Gastroesophageal sphincter (tissue), 4 donors: ENCODE data around the gene MTG2. TPM values are rescaled to one million over a fixed set of nuclear protein-coding genes. Genes with fewer than 3 reads are reported as not detected.

Experiments
- ATAC-seq: fragments of 150-250 bp; one replicate; pipeline ENCODE4 v1.9.1; 2016; ENCODE audit warnings: mild to moderate bottlenecking, moderate library complexity
- H3K27ac ChIP-seq, 4 donors: fragments of 200-600 bp; sonication (generic) in 3 of 4; 1 replicate in 3 of 4; 2 replicates in 1 of 4; pipeline ENCODE4 v1.5.1; 2016 to 2019
- H3K27me3 ChIP-seq: fragments of 200-600 bp; sonication (generic); one replicate; pipeline ENCODE4 v1.5.1; 2019
- H3K36me3 ChIP-seq, 2 donors: fragments of 200-600 bp; sonication (generic); one replicate each; pipeline ENCODE4 v1.5.1; 2019; ENCODE audit warnings: control low read depth in 1 of 2
- H3K4me1 ChIP-seq, 3 donors: fragments of 200-600 bp; sonication (generic); 1 replicate in 2 of 3; 2 replicates in 1 of 3; pipeline ENCODE4 v1.5.1; 2016 to 2019; ENCODE audit warnings: control low read depth in 2 of 3
- H3K4me3 ChIP-seq, 2 donors: fragments of 200-600 bp; sonication (generic); one replicate each; pipeline ENCODE4 v1.5.1; 2019; ENCODE audit warnings: mild to moderate bottlenecking in 1 of 2, moderate library complexity in 1 of 2
- H3K9me3 ChIP-seq, 3 donors: fragments of 200-600 bp; sonication (generic); one replicate each; pipeline ENCODE4 v1.5.1; 2017 to 2019; ENCODE audit warnings: control low read depth in 2 of 3
- CTCF ChIP-seq, 4 experiments: fragments of 200-600 bp in 2 of 4; fragments of 450-650 bp in 2 of 4; sonication (generic) in 1 of 4; IDR thresholded peaks; one replicate each; pipeline ENCODE4 v1.5.1; 2017 to 2019; ENCODE audit warnings: antibody characterized with exemption in 4 of 4, mild to moderate bottlenecking in 2 of 4, moderate library complexity in 2 of 4
- EP300 ChIP-seq: sonication (generic); formaldehyde crosslinking; IDR thresholded peaks from one replicate; pipeline ENCODE4 v1.6.1; 2017; ENCODE audit warnings: antibody characterized with exemption, mild to moderate bottlenecking
- POLR2A ChIP-seq, 2 donors: fragments of 450-650 bp; IDR thresholded peaks; one replicate each; pipeline ENCODE4 v1.6.1; 2017; ENCODE audit warnings: antibody characterized with exemption in 2 of 2, mild to moderate bottlenecking in 2 of 2, moderate library complexity in 1 of 2
- POLR2AphosphoS5 ChIP-seq: sonication (generic); formaldehyde crosslinking; IDR thresholded peaks from one replicate; pipeline ENCODE4 v1.6.1; 2017; ENCODE audit warnings: antibody characterized with exemption
- WGBS, 2 donors: methylation state at CpG; one replicate each; pipeline ENCODE4 v1.1.5; 2018; ENCODE audit warnings: low coverage in 1 of 2; 5-methylcytosine and 5-hydroxymethylcytosine counted together
- total RNA-seq, 4 donors: library from RNA; depleted of rRNA; stranded (reverse); fragments of >200 nt; gene quantifications; one replicate each; pipeline ENCODE4 v1.1.0, GENCODE V29; 2016

Gene MTG2
- total RNA-seq, 4 donors from 2014 or later, result 23.7 to 31.3 (median 30.2) TPM

GRCh38 chr20:62197801-62198200 lies 15.0 kb downstream of the MTG2 start:
- no peak overlapping the region for H3K27ac ChIP-seq
- no peaks in the 10 kb centered on the region for H3K27me3 ChIP-seq
- peaks cover 0 to 98% of the 10 kb centered on the region in 2 donors for H3K36me3 ChIP-seq
- WGBS, 2 donors, result 86 to 93% methylated on average over 7 to 16 of the region's 18 CpGs
- TF ChIP-seq POLR2A (IDR thresholded peaks at IDR 0.05), result no peak
- H3K4me1 ChIP-seq, result no peaks in the 10 kb centered on the region
- no peak overlapping the region for H3K4me3 ChIP-seq
- no peaks in the 10 kb centered on the region for H3K9me3 ChIP-seq
- ATAC-seq, result no peak

GRCh38 chr20:62198496-62198895 lies 15.7 kb downstream of the MTG2 start:
- Histone ChIP-seq H3K36me3 (peaks cover 0 to 99% of the 10 kb centered on the region in 2 donors), H3K4me3 (no peak overlapping the region), H3K27me3 (no peaks in the 10 kb centered on the region), H3K4me1 (no peaks in the 10 kb centered on the region), H3K27ac (no peak overlapping the region), H3K9me3 (no peaks in the 10 kb centered on the region)
- no peak for ATAC-seq
- 90% methylated on average over 2 of the region's 17 CpGs; no CpG with 5 or more reads in 1 of the 2 donors for WGBS, 2 donors
- TF ChIP-seq POLR2A (IDR thresholded peaks at IDR 0.05), result no peak
- no peak for TF ChIP-seq EP300
- TF ChIP-seq POLR2AphosphoS5, result no peak
- no peak for TF ChIP-seq CTCF (IDR thresholded peaks at IDR 0.05)

GRCh38 chr20:62198931-62199330 lies 16.1 kb downstream of the MTG2 start:
- H3K27me3 ChIP-seq, result no peaks in the 10 kb centered on the region
- TF ChIP-seq POLR2A (IDR thresholded peaks at IDR 0.05) (no peak), CTCF (IDR thresholded peaks at IDR 0.05) (no peak), EP300 (no peak), POLR2AphosphoS5 (no peak)
- no peak overlapping the region for H3K4me3 ChIP-seq
- H3K9me3 ChIP-seq, result no peaks in the 10 kb centered on the region
- 90 to 93% methylated on average over 2 to 3 of the region's 18 CpGs for WGBS, 2 donors
- H3K36me3 ChIP-seq, result peaks cover 0 to 99% of the 10 kb centered on the region in 2 donors
- ATAC-seq, result no peak
- H3K27ac ChIP-seq, result no peak overlapping the region
- H3K4me1 ChIP-seq, result no peaks in the 10 kb centered on the region

- Histone ChIP-seq H3K9me3 (no peaks in the 10 kb centered on the region), H3K4me1 (no peaks in the 10 kb centered on the region), H3K27ac (no peak overlapping the region), H3K36me3 (peaks cover 0 to 84% of the 10 kb centered on the region in 2 donors), H3K4me3 (no peak overlapping the region), H3K27me3 (no peaks in the 10 kb centered on the region)
- 76 to 100% methylated on average over 1 to 4 of the region's 38 CpGs for WGBS, 2 donors
- TF ChIP-seq EP300 (no peak), POLR2A (IDR thresholded peaks at IDR 0.05) (no peak), CTCF (IDR thresholded peaks at IDR 0.05) (no peak), POLR2AphosphoS5 (no peak)
- no peak for ATAC-seq
Observed at GRCh38 chr20:62200491-62201172, 17.8 kb downstream of the MTG2 start.

GRCh38 chr20:62201173-62202082 lies 18.6 kb downstream of the MTG2 start:
- Histone ChIP-seq H3K4me1 (no peaks in the 10 kb centered on the region), H3K9me3 (no peaks in the 10 kb centered on the region), H3K27ac (no peak overlapping the region), H3K4me3 (no peak overlapping the region), H3K27me3 (no peaks in the 10 kb centered on the region), H3K36me3 (peaks cover 0 to 76% of the 10 kb centered on the region in 2 donors)
- TF ChIP-seq POLR2AphosphoS5 (no peak), EP300 (no peak), CTCF (IDR thresholded peaks at IDR 0.05) (no peak), POLR2A (IDR thresholded peaks at IDR 0.05) (no peak)
- WGBS, 2 donors, result 77 to 100% methylated on average over 2 to 6 of the region's 38 CpGs
- no peak for ATAC-seq
